SU-DHL-6 (cell line): Measurements from ENCODE around the gene HRAS.

Source experiments
- CTCF ChIP-seq: fragments of 200-600 bp; sonication (generic); IDR thresholded peaks from one replicate; pipeline ENCODE4 v1.5.1; 2017; ENCODE audit warnings: antibody characterized with exemption, mild to moderate bottlenecking, low read length, moderate library complexity; ENCODE audit not compliant: insufficient read depth, poor library complexity, severe bottlenecking
- EZH2phosphoT487 ChIP-seq: fragments of 200-600 bp; sonication (generic), shearing (Covaris generic); conservative IDR thresholded peaks from 2 replicates; pipeline ENCODE4 v1.6.1; 2018; ENCODE audit warnings: mild to moderate bottlenecking, antibody characterized with exemption, low read length, moderate library complexity, mixed read lengths

DNA sequence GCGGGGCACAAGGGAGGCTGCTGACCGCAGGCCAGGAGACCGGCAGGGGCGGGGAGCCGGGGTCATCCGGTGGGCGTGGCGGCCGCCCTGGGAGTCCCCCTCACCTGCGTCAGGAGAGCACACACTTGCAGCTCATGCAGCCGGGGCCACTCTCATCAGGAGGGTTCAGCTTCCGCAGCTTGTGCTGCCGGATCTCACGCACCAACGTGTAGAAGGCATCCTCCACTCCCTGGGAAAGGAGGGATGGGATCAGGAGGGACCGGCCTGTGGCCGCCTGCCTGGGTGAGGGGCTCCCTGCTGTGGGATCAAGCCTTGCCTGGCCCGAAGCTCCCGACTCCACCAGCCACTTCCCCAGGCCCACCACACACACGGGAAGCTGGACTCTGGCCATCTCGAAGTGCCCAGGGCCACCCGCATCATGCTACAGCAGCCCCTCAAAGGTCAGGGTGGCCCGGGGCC, 2.8 kb downstream of the HRAS start:
- no peak for TF ChIP-seq CTCF
- TF ChIP-seq EZH2phosphoT487 = no peak
